MCF 10A (cell line): ENCODE results near the gene GCNT1. TPM values are rescaled to one million over a fixed set of nuclear protein-coding genes. Genes with fewer than 3 reads are reported as not detected.
A peak's percentile ranks its signal among the peaks of the same experiment; 100 is the strongest.

Experiments
- BruUV-seq: library from RNA; stranded (reverse); fragments of 400-500 nt; replicated peaks from 2 replicates; lab custom pipeline; 2021; lab: Mats Ljungman, UMichigan
- CTCF ChIA-PET: fragments of 300-600 bp; sonication (Branson Sonifier 250); formaldehyde crosslinking; extraction: SDS; loops from one replicate; lab custom pipeline; 2021; ENCODE audit warnings: antibody characterized with exemption, inconsistent platforms; lab: Yijun Ruan, JAX
- POLR2A ChIA-PET: fragments of 300-600, 350-650 bp; sonication (Branson Sonifier 250); formaldehyde crosslinking; extraction: SDS; loops from one replicate; lab custom pipeline; 2020; ENCODE audit warnings: antibody characterized with exemption, inconsistent platforms; lab: Yijun Ruan, JAX
- DNase-seq: peaks from one replicate; pipeline ENCODE4 v3.0.0-alpha.2; 2018; ENCODE audit not compliant: unreplicated experiment
- H3K27ac Mint-ChIP-seq: one replicate; pipeline ENCODE4 v1.8.0; 2022; ENCODE audit warnings: mild to moderate bottlenecking, low read depth, mixed read lengths; ENCODE audit not compliant: unreplicated experiment
- H3K27me3 Mint-ChIP-seq: one replicate; pipeline ENCODE4 v1.8.0; 2022; ENCODE audit warnings: mixed read lengths; ENCODE audit not compliant: insufficient read depth, unreplicated experiment
- H3K36me3 Mint-ChIP-seq: one replicate; pipeline ENCODE4 v1.8.0; 2022; ENCODE audit warnings: mild to moderate bottlenecking, moderate library complexity, mixed read lengths; ENCODE audit not compliant: insufficient read depth, unreplicated experiment
- H3K4me1 Mint-ChIP-seq: one replicate; pipeline ENCODE4 v1.8.0; 2022; ENCODE audit warnings: mixed read lengths; ENCODE audit not compliant: insufficient read depth, unreplicated experiment
- H3K4me3 Mint-ChIP-seq: one replicate; pipeline ENCODE4 v1.8.0; 2022; ENCODE audit warnings: mild to moderate bottlenecking, moderate library complexity, mixed read lengths; ENCODE audit not compliant: unreplicated experiment
- H3K9me3 Mint-ChIP-seq: one replicate; pipeline ENCODE4 v1.8.0; 2022; ENCODE audit warnings: mixed read lengths; ENCODE audit not compliant: unreplicated experiment
- intact Hi-C: fragments of 100-400 bp; cut with micrococcal nuclease; formaldehyde crosslinking; loops from 2 replicates; pipeline ENCODE4 v1.14.1; 2022
- total RNA-seq: library from RNA; stranded (reverse); gene quantifications from 2 replicates; pipeline ENCODE4 v1.2.3, GENCODE V29; 2022
- TF ChIP-seq, protein P1 (sequence below): fragments of 200-600 bp; IDR thresholded peaks from one replicate; pipeline ENCODE4 v1.8.0; 2022; ENCODE audit warnings: antibody characterized with exemption, mild to moderate bottlenecking; ENCODE audit not compliant: unreplicated experiment

The GCNT1 gene
- total RNA-seq, 1 experiment from 2014 or later = 11.5 TPM

DNA sequence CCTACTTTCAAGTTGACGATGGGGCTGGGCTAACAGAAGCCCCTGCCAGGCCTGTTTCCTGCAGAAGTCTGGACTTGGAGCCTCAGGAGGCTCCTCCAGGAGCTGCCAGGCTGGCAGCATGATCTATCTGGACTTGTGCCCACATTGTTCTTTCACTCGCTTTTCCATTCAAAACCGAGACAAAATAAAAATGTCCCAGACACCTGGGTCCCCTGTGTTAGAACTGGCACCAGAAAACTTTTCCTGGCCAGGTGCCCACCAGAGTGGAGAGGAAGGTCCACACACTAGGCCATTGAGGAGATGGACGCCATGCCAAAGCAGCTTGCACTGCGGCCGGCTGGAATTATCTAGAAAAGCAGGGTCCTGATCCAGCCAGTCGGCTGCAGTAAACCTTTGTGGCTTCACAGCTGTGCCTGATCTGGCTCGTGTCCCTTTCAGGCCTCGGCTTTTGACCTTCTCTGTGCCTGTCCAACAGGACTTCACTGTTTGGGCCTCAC is 78.2 kb downstream of the GCNT1 start:
- BruUV-seq = no TSS peak
- TF ChIP-seq, protein P1, sequence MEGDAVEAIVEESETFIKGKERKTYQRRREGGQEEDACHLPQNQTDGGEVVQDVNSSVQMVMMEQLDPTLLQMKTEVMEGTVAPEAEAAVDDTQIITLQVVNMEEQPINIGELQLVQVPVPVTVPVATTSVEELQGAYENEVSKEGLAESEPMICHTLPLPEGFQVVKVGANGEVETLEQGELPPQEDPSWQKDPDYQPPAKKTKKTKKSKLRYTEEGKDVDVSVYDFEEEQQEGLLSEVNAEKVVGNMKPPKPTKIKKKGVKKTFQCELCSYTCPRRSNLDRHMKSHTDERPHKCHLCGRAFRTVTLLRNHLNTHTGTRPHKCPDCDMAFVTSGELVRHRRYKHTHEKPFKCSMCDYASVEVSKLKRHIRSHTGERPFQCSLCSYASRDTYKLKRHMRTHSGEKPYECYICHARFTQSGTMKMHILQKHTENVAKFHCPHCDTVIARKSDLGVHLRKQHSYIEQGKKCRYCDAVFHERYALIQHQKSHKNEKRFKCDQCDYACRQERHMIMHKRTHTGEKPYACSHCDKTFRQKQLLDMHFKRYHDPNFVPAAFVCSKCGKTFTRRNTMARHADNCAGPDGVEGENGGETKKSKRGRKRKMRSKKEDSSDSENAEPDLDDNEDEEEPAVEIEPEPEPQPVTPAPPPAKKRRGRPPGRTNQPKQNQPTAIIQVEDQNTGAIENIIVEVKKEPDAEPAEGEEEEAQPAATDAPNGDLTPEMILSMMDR = no peak
- ChIA-PET CTCF (interaction anchor here (0.6 kb wide), 1 partner anchor 13 kb away, joined by 3 read pairs; no protein-coding TSS in a partner anchor), POLR2A (interaction anchor here (0.6 kb wide), 1 partner anchor 11 kb away, joined by 3 read pairs; no protein-coding TSS in a partner anchor)
- H3K9me3 Mint-ChIP-seq = no peaks in the 10 kb centered on the region
- H3K4me1 Mint-ChIP-seq = peaks cover 25% of the 10 kb centered on the region
- H3K27ac Mint-ChIP-seq = no peak overlapping the region
- intact Hi-C loops = no loop called here
- DNase-seq = no peak
- H3K36me3 Mint-ChIP-seq = no peaks in the 10 kb centered on the region
- no peak overlapping the region for H3K4me3 Mint-ChIP-seq
- H3K27me3 Mint-ChIP-seq = no peaks in the 10 kb centered on the region

DNA sequence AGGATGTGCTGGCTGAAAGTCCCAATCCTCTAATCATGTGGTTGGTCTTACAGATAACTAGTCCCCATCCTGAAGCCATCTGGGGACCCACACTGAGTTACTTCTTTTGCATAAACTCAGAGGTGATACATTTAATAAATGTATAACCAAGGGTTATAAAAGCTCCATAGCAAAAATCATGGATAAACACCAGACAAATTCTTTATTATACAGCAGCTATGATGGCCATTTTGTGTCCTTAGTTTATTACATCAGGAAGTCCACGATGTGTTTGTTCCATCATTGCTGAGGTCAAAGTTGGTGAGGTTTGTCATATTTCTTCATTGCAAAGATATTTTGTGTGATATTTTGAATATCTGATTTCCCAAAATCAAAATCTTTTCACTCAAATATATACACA is 80.2 kb downstream of the GCNT1 start:
- POLR2A ChIA-PET = no interaction called here
- H3K9me3 Mint-ChIP-seq = no peaks in the 10 kb centered on the region
- TF ChIP-seq, protein P1 = no peak
- peak overlapping the region; percentile 14 for H3K27ac Mint-ChIP-seq
- no peak overlapping the region for H3K4me3 Mint-ChIP-seq
- BruUV-seq = no TSS peak
- no peaks in the 10 kb centered on the region for H3K27me3 Mint-ChIP-seq
- intact Hi-C loops = no loop called here
- DNase-seq = no peak
- no peaks in the 10 kb centered on the region for H3K36me3 Mint-ChIP-seq
- CTCF ChIA-PET = interaction anchor here (0.6 kb wide), 1 partner anchor 12 kb away, joined by 3 read pairs; no protein-coding TSS in a partner anchor
- H3K4me1 Mint-ChIP-seq = peaks cover 15% of the 10 kb centered on the region

DNA sequence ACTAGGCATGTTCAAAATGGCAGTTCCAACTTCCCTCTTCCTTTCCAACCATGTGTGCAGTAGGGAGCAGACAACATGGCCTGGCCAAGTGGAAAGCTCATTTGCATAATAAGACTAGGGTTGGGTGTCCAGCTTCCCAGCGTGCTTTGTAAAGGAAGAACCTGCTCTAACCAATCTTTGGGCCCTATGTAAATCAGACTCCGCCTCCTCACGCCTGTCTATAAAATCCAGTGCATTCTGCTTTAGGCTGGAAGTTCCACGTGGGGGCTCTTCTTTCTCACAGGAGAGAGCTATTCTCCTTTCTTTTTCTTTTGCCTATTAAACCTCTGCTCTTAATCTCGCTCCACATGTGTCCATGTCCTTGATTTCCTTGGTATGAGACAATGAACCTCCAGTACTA is 83.4 kb downstream of the GCNT1 start:
- intact Hi-C loops = no loop called here
- H3K36me3 Mint-ChIP-seq = no peaks in the 10 kb centered on the region
- DNase-seq = no peak
- no peaks in the 10 kb centered on the region for H3K9me3 Mint-ChIP-seq
- TF ChIP-seq, protein P1 = no peak
- H3K4me3 Mint-ChIP-seq = no peak overlapping the region
- no peaks in the 10 kb centered on the region for H3K27me3 Mint-ChIP-seq
- peaks cover 8% of the 10 kb centered on the region for H3K4me1 Mint-ChIP-seq
- no peak overlapping the region for H3K27ac Mint-ChIP-seq
- CTCF ChIA-PET = interaction anchor here (1.2 kb wide), 1 partner anchor 14 kb away, joined by 3 read pairs; no protein-coding TSS in a partner anchor
- POLR2A ChIA-PET = no interaction called here
- BruUV-seq = no TSS peak

DNA sequence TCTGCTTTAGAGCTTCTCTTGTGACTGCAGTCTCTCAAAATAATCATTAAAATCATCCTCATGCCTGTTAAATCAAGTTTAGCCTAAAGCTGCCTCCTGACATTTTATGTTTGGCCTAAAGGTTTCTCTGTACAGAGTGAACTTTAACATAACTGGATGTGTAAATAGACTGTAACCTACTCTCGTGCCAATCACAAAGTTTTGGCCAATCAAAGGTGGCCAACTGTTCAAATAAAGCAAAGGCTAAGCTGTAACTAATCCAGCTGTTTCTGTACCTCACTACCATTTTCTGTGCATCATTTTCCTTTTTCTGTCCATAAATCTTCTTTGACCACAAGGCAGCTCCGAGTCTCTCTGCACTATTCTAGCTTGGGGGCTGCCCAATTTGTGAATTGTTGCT is 86.2 kb downstream of the GCNT1 start:
- Mint-ChIP-seq H3K27me3 (no peaks in the 10 kb centered on the region), H3K9me3 (no peaks in the 10 kb centered on the region), H3K4me1 (no peaks in the 10 kb centered on the region), H3K36me3 (no peaks in the 10 kb centered on the region), H3K27ac (no peak overlapping the region), H3K4me3 (no peak overlapping the region)
- DNase-seq = no peak
- no TSS peak for BruUV-seq
- CTCF ChIA-PET = no interaction called here
- intact Hi-C loops = no loop called here
- POLR2A ChIA-PET = no interaction called here
- TF ChIP-seq, protein P1 = no peak
